HG03521 (cell line): ENCODE data around the gene AUTS2.

ENCODE experiments used
- ATAC-seq: cut with Tn5 transposase; IDR thresholded peaks from one replicate; pipeline ENCODE4 v1.9.1; 2021; ENCODE audit warnings: mild to moderate bottlenecking, moderate library complexity; ENCODE audit not compliant: unreplicated experiment

Gene AUTS2

GRCh38 chr7:70595755-70596597 lies 997.7 kb downstream of the AUTS2 start:
- no peak for ATAC-seq

GRCh38 chr7:70596598-70596913 lies 998.3 kb downstream of the AUTS2 start:
- no peak for ATAC-seq

GRCh38 chr7:70597066-70597465 lies 998.8 kb downstream of the AUTS2 start:
- no peak for ATAC-seq

GRCh38 chr7:70598976-70599375 lies 1000.7 kb downstream of the AUTS2 start:
- no peak for ATAC-seq

- ATAC-seq: no peak
Measured at GRCh38 chr7:70599446-70600190, 1001.3 kb downstream of the AUTS2 start.

- no peak for ATAC-seq
Measured at GRCh38 chr7:70600993-70601392, 1002.7 kb downstream of the AUTS2 start.

- ATAC-seq: no peak
Measured at GRCh38 chr7:70602117-70602516, 1003.8 kb downstream of the AUTS2 start.

- ATAC-seq: no peak
Measured at GRCh38 chr7:70607281-70607680, 1009.0 kb downstream of the AUTS2 start.

- no peak for ATAC-seq
Measured at GRCh38 chr7:70607759-70608158, 1009.5 kb downstream of the AUTS2 start.

- no peak for ATAC-seq
Measured at GRCh38 chr7:70608229-70608628, 1010.0 kb downstream of the AUTS2 start.

GRCh38 chr7:70612811-70613210 lies 1014.5 kb downstream of the AUTS2 start:
- no peak for ATAC-seq

GRCh38 chr7:70614237-70615045 lies 1016.2 kb downstream of the AUTS2 start:
- no peak for ATAC-seq

- ATAC-seq: no peak
Measured at GRCh38 chr7:70615066-70615606, 1016.9 kb downstream of the AUTS2 start.

- no peak for ATAC-seq
Measured at GRCh38 chr7:70616211-70616610, 1017.9 kb downstream of the AUTS2 start.

- no peak for ATAC-seq
Measured at GRCh38 chr7:70616821-70617220, 1018.5 kb downstream of the AUTS2 start.

GRCh38 chr7:70618020-70618551 lies 1019.8 kb downstream of the AUTS2 start:
- no peak for ATAC-seq

- ATAC-seq: no peak
Measured at GRCh38 chr7:70619130-70619529, 1020.9 kb downstream of the AUTS2 start.

- ATAC-seq: no peak
Measured at GRCh38 chr7:70619659-70620058, 1021.4 kb downstream of the AUTS2 start.

GRCh38 chr7:70620333-70621055 lies 1022.2 kb downstream of the AUTS2 start:
- no peak for ATAC-seq

GRCh38 chr7:70621954-70622600 lies 1023.8 kb downstream of the AUTS2 start:
- no peak for ATAC-seq
